Neural cell (in vitro differentiated cells): ENCODE measurements around the gene HIGD1C. TPM values are rescaled to one million over a fixed set of nuclear protein-coding genes. Genes with fewer than 3 reads are reported as not detected.

Experiments
- H2AFZ ChIP-seq: fragments of 200-600, 300-800 bp; sonication (generic), shearing (Covaris generic); 2 replicates; pipeline ENCODE4 v1.6.0; 2014; ENCODE audit warnings: low read depth, mild to moderate bottlenecking, antibody characterized with exemption, low read length, moderate library complexity
- H3F3A ChIP-seq: fragments of 200-600 bp; shearing (Covaris generic); 2 replicates; pipeline ENCODE4 v1.6.1; 2016; ENCODE audit warnings: mild to moderate bottlenecking, moderate library complexity, mixed read lengths, antibody characterized with exemption, low read length; ENCODE audit not compliant: insufficient read depth, poor library complexity, severe bottlenecking
- H3K27ac ChIP-seq: fragments of 200-600, 300-800 bp; sonication (generic), shearing (Covaris generic); 2 replicates; pipeline ENCODE4 v1.5.1; 2014; ENCODE audit warnings: mild to moderate bottlenecking, low read length, moderate library complexity
- H3K27me3 ChIP-seq: fragments of 300-800, 200-600 bp; sonication (generic), shearing (Covaris generic); 2 replicates; pipeline ENCODE4 v1.6.0; 2014; ENCODE audit warnings: mild to moderate bottlenecking, low read depth, low read length, moderate library complexity; ENCODE audit not compliant: insufficient read depth
- H3K36me3 ChIP-seq: fragments of 300-800, 200-600 bp; sonication (generic), shearing (Covaris generic); 2 replicates; pipeline ENCODE4 v1.5.1; 2014; ENCODE audit warnings: mild to moderate bottlenecking, antibody characterized with exemption, low read length, moderate library complexity; ENCODE audit not compliant: insufficient read depth
- H3K4me2 ChIP-seq: fragments of 300-800, 200-600 bp; sonication (generic), shearing (Covaris generic); 2 replicates; pipeline ENCODE4 v1.6.0; 2014; ENCODE audit warnings: mild to moderate bottlenecking, low read length
- H3K4me3 ChIP-seq: fragments of 300-800, 200-600 bp; sonication (generic), shearing (Covaris generic); 2 replicates; pipeline ENCODE4 v1.5.1; 2014; ENCODE audit warnings: mild to moderate bottlenecking, low read length, moderate library complexity
- H3K79me2 ChIP-seq: fragments of 200-600 bp; shearing (Covaris generic); replicated peaks from 2 replicates; pipeline ENCODE4 v1.6.0; 2014; ENCODE audit warnings: mild to moderate bottlenecking, low read length, moderate library complexity; ENCODE audit not compliant: insufficient read depth
- H3K9ac ChIP-seq: fragments of 300-800, 200-600 bp; sonication (generic), shearing (Covaris generic); 2 replicates; pipeline ENCODE4 v1.6.1; 2016; ENCODE audit warnings: mild to moderate bottlenecking, low read length, mixed read lengths
- H3K9me2 ChIP-seq: fragments of 200-600 bp; shearing (Covaris generic); 2 replicates; pipeline ENCODE4 v1.6.1; 2016; ENCODE audit warnings: mild to moderate bottlenecking, low read length, mixed read lengths; ENCODE audit not compliant: insufficient read depth
- H3K9me3 ChIP-seq: fragments of 200-600, 300-800 bp; sonication (generic), shearing (Covaris generic); 2 replicates; pipeline ENCODE4 v1.6.1; 2016; ENCODE audit warnings: mild to moderate bottlenecking, mixed run types, low read length, moderate library complexity, mixed read lengths
- H4K20me1 ChIP-seq: fragments of 200-600 bp; shearing (Covaris generic); 2 replicates; pipeline ENCODE4 v1.6.1; 2016; ENCODE audit warnings: mild to moderate bottlenecking, mixed run types; ENCODE audit not compliant: insufficient read depth
- EP300 ChIP-seq: fragments of 450-650 bp; conservative IDR thresholded peaks from 2 replicates; pipeline ENCODE4 v1.6.1; 2014; ENCODE audit warnings: antibody characterized with exemption, mild to moderate bottlenecking, moderate library complexity; ENCODE audit not compliant: poor library complexity, severe bottlenecking
- EZH2 ChIP-seq: fragments of 200-600, 300-800 bp; shearing (Covaris generic), sonication (generic); IDR thresholded peaks from 2 replicates; pipeline ENCODE4 v1.6.1; 2014; ENCODE audit warnings: antibody characterized with exemption, low read length, borderline replicate concordance, mild to moderate bottlenecking; ENCODE audit not compliant: insufficient read depth, poor library complexity, severe bottlenecking
- MXI1 ChIP-seq: fragments of 450-650 bp; conservative IDR thresholded peaks from 2 replicates; pipeline ENCODE4 v1.6.1; 2014; ENCODE audit warnings: antibody characterized with exemption, mild to moderate bottlenecking; ENCODE audit not compliant: poor library complexity, severe bottlenecking
- POLR2AphosphoS5 ChIP-seq: IDR thresholded peaks from 2 replicates; pipeline ENCODE4 v1.6.1; 2012
- RAD21 ChIP-seq: fragments of 450-650 bp; conservative IDR thresholded peaks from 2 replicates; pipeline ENCODE4 v1.6.1; 2014; ENCODE audit warnings: antibody characterized with exemption, mild to moderate bottlenecking, moderate library complexity
- SMC3 ChIP-seq: fragments of 450-650 bp; conservative IDR thresholded peaks from 2 replicates; pipeline ENCODE4 v1.6.1; 2014; ENCODE audit warnings: antibody characterized with exemption, mild to moderate bottlenecking, moderate library complexity; ENCODE audit not compliant: poor library complexity
- TAF1 ChIP-seq: IDR thresholded peaks from 2 replicates; pipeline ENCODE4 v1.6.1; 2012; ENCODE audit warnings: low read depth
- polyA plus RNA-seq: library from polyadenylated mRNA; depleted of rRNA; stranded (reverse); fragments of >200 nt; gene quantifications from 2 replicates; pipeline ENCODE4 v1.2.3, GENCODE V29; 2014
- TF ChIP-seq, protein P1 (sequence below): fragments of 450-650 bp; IDR thresholded peaks from 2 replicates; pipeline ENCODE4 v1.5.1; 2014; ENCODE audit warnings: antibody characterized with exemption, mild to moderate bottlenecking, moderate library complexity; ENCODE audit not compliant: poor library complexity, severe bottlenecking
- TF ChIP-seq, protein P2 (sequence below): IDR thresholded peaks from 2 replicates; pipeline ENCODE4 v1.6.1; 2012; ENCODE audit warnings: borderline replicate concordance

Gene HIGD1C
- polyA plus RNA-seq, 1 donor from 2014 or later = not detected

DNA sequence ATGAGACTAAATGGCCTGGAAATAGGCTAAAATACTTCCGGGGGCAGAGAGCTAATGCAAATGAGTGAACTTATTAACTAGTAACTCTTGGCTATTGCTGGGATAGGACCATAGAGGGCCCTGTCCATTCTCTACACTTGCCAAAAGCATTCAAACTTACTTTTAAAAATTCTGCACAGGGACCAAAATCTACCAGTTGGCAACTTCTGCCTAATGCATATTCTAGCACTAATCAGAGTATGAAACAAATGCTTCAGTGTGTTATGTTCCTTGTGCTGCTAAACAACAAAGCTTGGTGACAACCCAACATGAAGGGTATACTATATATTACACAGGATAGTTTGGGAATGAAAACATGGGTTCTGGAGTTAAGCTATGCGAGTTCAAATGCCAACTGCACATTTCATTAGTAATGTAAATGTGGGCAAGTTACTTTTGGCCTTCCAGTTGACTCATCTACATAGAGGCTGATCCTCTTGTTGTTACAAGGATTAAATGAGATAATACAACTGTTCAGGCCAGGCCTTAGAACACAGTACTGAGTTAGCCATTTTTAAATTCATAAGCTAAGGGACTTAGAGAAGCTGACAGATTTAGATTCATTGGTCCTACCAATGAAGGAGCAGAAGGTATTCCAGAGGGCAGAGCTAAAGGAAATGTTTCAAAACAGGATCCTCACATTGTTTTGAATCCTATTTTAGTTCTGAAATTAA, 32.4 kb downstream of the HIGD1C start:
- Histone ChIP-seq H3K27me3 (no peaks in the 10 kb centered on the region), H3K4me2 (no peak overlapping the region), H3K4me3 (no peak overlapping the region), H2AFZ (no peak overlapping the region), H3F3A (no peaks in the 10 kb centered on the region), H3K79me2 (no peaks in the 10 kb centered on the region), H3K9me3 (no peaks in the 10 kb centered on the region), H3K9me2 (no peaks in the 10 kb centered on the region), H3K9ac (no peak overlapping the region), H4K20me1 (no peaks in the 10 kb centered on the region), H3K36me3 (peaks cover under 1% of the 10 kb centered on the region), H3K27ac (no peak overlapping the region)
- TF ChIP-seq POLR2AphosphoS5 = no peak
- TF ChIP-seq, protein P1, sequence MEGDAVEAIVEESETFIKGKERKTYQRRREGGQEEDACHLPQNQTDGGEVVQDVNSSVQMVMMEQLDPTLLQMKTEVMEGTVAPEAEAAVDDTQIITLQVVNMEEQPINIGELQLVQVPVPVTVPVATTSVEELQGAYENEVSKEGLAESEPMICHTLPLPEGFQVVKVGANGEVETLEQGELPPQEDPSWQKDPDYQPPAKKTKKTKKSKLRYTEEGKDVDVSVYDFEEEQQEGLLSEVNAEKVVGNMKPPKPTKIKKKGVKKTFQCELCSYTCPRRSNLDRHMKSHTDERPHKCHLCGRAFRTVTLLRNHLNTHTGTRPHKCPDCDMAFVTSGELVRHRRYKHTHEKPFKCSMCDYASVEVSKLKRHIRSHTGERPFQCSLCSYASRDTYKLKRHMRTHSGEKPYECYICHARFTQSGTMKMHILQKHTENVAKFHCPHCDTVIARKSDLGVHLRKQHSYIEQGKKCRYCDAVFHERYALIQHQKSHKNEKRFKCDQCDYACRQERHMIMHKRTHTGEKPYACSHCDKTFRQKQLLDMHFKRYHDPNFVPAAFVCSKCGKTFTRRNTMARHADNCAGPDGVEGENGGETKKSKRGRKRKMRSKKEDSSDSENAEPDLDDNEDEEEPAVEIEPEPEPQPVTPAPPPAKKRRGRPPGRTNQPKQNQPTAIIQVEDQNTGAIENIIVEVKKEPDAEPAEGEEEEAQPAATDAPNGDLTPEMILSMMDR = no peak
- TF ChIP-seq, protein P2, sequence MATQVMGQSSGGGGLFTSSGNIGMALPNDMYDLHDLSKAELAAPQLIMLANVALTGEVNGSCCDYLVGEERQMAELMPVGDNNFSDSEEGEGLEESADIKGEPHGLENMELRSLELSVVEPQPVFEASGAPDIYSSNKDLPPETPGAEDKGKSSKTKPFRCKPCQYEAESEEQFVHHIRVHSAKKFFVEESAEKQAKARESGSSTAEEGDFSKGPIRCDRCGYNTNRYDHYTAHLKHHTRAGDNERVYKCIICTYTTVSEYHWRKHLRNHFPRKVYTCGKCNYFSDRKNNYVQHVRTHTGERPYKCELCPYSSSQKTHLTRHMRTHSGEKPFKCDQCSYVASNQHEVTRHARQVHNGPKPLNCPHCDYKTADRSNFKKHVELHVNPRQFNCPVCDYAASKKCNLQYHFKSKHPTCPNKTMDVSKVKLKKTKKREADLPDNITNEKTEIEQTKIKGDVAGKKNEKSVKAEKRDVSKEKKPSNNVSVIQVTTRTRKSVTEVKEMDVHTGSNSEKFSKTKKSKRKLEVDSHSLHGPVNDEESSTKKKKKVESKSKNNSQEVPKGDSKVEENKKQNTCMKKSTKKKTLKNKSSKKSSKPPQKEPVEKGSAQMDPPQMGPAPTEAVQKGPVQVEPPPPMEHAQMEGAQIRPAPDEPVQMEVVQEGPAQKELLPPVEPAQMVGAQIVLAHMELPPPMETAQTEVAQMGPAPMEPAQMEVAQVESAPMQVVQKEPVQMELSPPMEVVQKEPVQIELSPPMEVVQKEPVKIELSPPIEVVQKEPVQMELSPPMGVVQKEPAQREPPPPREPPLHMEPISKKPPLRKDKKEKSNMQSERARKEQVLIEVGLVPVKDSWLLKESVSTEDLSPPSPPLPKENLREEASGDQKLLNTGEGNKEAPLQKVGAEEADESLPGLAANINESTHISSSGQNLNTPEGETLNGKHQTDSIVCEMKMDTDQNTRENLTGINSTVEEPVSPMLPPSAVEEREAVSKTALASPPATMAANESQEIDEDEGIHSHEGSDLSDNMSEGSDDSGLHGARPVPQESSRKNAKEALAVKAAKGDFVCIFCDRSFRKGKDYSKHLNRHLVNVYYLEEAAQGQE = no peak
- TF ChIP-seq EP300 = no peak
- TF ChIP-seq RAD21 = no peak
- TF ChIP-seq EZH2 = no peak
- TF ChIP-seq MXI1 = no peak

DNA sequence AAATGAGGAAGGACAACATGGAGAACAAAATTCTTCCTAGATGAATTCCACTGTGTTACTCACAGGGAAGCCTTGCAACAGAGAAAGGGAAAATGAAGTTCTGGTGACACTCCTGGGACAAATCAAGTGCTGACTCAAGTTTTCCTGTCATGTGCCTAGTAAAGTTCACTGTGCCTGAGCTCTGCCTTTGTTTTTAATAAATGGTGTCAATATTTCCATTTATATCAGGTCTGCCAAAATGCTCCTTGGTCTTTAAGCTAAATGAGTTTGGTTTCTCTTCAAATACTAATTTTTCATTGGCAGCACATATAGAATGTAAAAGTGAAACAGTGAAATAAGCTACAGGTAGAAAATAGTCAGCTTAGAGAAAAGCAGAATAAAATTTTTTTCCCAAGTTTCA, 33.0 kb downstream of the HIGD1C start:
- Histone ChIP-seq H3K4me3 (no peak overlapping the region), H3K27ac (no peak overlapping the region), H3K27me3 (no peaks in the 10 kb centered on the region), H3K36me3 (peaks cover 6% of the 10 kb centered on the region), H3K4me2 (no peak overlapping the region), H2AFZ (no peak overlapping the region), H3K79me2 (no peaks in the 10 kb centered on the region), H3F3A (no peaks in the 10 kb centered on the region), H4K20me1 (no peaks in the 10 kb centered on the region), H3K9me2 (no peaks in the 10 kb centered on the region), H3K9ac (no peak overlapping the region), H3K9me3 (no peaks in the 10 kb centered on the region)
- TF ChIP-seq RAD21 (no peak), EP300 (no peak), POLR2AphosphoS5 (no peak), SMC3 (no peak), TAF1 (no peak), MXI1 (no peak), EZH2 (no peak)
- TF ChIP-seq, protein P1 = no peak
- TF ChIP-seq, protein P2 = no peak
